Rectal smooth muscle tissue (tissue), 1 donor: ENCODE measurements around the gene LRRK1.
A peak's percentile ranks its signal among the peaks of the same experiment; 100 is the strongest.

Experiments used
- H3K27ac ChIP-seq: one replicate; pipeline ENCODE4 v1.7.0; 2013; ENCODE audit warnings: low read depth, low read length, inconsistent platforms
- H3K27me3 ChIP-seq: one replicate; pipeline ENCODE4 v1.7.0; 2013; ENCODE audit warnings: low read length; ENCODE audit not compliant: control insufficient read depth, insufficient read depth
- H3K36me3 ChIP-seq: one replicate; pipeline ENCODE4 v1.7.0; 2013; ENCODE audit warnings: low read length; ENCODE audit not compliant: control insufficient read depth, insufficient read depth
- H3K4me1 ChIP-seq: one replicate; pipeline ENCODE4 v1.7.0; 2013; ENCODE audit warnings: low read length; ENCODE audit not compliant: control insufficient read depth, insufficient read depth
- H3K4me3 ChIP-seq: one replicate; pipeline ENCODE4 v1.7.0; 2013; ENCODE audit warnings: low read length
- H3K9ac ChIP-seq: one replicate; pipeline ENCODE4 v1.7.0; 2013; ENCODE audit warnings: low read length

Gene LRRK1

DNA sequence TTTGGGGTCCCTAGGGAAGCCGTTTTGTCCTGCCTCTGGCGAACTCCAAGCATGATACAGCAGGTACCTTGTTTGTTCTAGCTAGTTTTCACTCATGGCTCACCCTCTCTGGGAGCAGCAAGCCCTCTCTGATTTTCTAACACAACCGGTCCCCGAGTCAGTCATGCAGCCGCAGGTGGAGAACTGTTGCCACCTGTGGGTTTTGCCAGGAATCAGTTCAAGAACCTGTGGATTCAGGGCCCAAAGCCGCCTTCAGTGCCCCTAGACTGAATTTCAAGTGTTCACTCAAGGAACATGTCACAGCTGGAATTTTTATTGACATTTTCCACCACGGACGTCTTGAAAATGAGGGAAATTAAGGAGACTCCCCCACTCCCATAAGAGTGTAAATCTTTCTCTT, 13.3 kb upstream of the LRRK1 start:
- Histone ChIP-seq H3K36me3 (no peaks in the 10 kb centered on the region), H3K4me1 (peaks cover 19% of the 10 kb centered on the region), H3K9ac (no peak overlapping the region), H3K27me3 (no peaks in the 10 kb centered on the region), H3K4me3 (no peak overlapping the region), H3K27ac (no peak overlapping the region)

DNA sequence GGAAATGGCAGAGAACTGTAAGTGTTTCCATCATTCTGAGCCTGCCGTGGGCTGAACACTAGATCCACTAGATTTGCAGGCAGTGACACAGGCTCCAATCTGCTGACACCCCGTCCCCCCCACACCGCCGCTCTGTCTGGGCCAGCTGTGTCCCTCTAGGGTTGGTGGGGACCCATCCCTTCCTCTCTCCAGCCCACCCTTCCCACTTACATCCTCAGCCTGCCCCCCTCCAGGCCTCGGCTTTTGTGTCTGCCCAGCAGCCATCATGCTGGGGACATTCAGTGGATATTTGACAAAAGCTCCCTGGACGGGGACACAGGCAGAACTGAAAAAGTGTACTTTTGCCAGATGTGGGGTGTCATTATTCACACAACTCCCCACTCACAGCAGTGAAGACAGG, 10.7 kb upstream of the LRRK1 start:
- Histone ChIP-seq H3K4me3 (no peak overlapping the region), H3K27ac (no peak overlapping the region), H3K36me3 (no peaks in the 10 kb centered on the region), H3K9ac (no peak overlapping the region), H3K27me3 (no peaks in the 10 kb centered on the region), H3K4me1 (peaks cover 5% of the 10 kb centered on the region)

DNA sequence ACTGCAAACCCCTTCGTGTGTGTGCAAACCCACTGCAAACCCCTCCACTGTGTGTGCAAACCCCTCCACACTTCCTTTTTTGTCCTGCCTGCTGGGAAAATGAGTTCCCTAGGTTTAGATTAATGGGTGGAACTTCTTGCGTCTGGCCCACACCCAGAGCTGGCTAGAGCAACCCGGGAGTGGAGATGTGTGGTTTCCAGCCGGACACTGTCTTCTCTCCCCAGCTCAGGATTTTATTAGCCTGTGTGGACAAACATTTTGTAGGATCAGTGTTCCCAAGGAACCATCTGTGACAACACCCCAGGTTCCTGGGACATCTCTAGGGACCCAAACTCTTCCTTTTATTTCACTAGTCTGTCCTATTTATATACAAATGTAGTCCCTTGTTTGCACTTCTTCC, 9.6 kb upstream of the LRRK1 start:
- Histone ChIP-seq H3K4me3 (no peak overlapping the region), H3K4me1 (peaks cover 5% of the 10 kb centered on the region), H3K36me3 (no peaks in the 10 kb centered on the region), H3K27ac (peak overlapping the region; percentile 34), H3K27me3 (no peaks in the 10 kb centered on the region), H3K9ac (no peak overlapping the region)

DNA sequence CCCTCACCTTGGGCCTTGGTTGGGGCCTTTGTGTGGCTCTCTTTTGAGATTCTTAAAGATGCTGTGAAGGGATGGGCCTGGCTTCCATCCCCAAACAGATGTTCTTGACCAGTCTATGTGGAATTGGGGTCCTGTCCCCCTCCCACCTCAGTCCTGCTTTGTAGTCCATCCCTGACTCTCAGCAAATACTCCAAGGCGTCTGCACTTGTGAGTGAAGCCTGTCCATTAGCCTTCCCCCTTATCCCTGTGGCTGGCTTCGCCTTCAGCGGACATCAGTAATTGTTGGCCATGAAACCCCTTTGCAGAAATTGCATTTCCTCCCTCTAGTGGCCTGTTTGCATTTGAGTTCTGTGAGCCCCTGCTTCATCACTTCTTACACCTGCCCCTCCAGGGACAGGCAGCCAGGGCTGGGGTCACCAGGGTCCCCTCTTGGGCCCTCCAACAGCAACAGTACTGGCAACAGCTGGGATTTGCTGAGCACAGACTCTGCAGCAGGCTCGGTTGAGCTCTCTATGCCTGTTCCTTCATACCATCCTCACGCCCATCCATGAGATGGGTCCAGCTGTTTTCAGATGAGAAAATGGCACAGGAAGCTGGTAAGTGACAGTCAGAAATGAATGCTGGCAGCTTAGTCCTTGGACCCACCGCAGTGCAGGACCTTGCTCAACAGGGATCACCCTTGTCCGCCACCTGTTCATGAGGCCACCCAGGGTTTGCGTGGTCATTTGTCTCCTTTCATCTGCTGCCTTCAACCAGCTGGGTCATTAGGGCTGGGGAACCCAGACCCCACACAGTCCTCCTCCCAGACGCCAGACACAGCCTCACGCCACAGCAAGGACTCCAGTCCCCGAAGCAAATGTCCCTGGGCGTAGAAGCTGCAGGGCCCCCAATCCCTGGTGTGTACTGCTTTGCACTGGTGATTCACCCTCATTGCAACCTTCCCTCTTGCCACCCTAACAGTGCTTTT, 8.9 kb upstream of the LRRK1 start:
- peaks cover 5% of the 10 kb centered on the region for H3K4me1 ChIP-seq
- H3K9ac ChIP-seq, result no peak overlapping the region
- no peaks in the 10 kb centered on the region for H3K27me3 ChIP-seq
- H3K4me3 ChIP-seq, result no peak overlapping the region
- peak overlapping the region; percentile 34 for H3K27ac ChIP-seq
- no peaks in the 10 kb centered on the region for H3K36me3 ChIP-seq

DNA sequence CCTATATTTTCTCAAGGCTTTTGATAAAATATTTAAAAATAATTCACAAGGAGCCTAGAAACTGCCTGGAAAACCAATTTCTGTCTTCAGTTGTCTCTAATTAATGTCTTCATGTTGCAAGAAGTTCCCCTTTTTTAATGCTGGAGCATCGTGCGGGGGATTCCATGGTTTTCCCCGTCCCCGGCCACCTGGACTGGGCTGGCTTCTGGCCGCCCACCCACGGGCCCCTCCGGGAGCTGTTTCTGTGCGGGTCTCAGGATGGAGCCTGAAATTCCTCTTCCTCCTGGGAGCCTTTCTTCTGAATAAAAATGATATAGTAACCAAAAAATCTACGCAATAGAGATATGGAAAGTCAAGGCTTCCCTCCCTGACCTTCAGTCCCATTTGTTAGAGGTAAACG, 8.1 kb upstream of the LRRK1 start:
- Histone ChIP-seq H3K36me3 (no peaks in the 10 kb centered on the region), H3K4me3 (no peak overlapping the region), H3K27ac (no peak overlapping the region), H3K9ac (no peak overlapping the region), H3K27me3 (no peaks in the 10 kb centered on the region), H3K4me1 (peaks cover 5% of the 10 kb centered on the region)

DNA sequence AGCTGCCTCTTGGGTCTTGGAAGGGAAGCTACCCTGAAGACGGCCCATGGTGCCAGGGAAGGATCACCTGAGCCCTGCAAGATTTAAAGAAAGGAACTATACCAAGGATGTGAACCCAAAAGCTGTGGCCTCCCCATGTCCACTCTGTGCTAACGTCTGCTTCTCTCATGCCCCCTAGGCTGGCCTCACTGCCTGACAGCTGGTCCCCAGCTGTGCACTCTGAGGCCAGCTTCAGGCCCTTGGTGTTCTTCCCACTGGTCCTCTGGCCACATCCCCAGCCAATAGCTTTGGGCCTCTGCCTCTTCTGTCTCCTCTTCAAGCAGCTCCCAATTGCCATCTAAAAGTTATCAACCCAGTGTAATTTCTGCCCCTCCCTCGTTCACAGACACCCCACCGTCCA, 5.2 kb upstream of the LRRK1 start:
- Histone ChIP-seq H3K36me3 (no peaks in the 10 kb centered on the region), H3K9ac (no peak overlapping the region), H3K27ac (no peak overlapping the region), H3K4me3 (no peak overlapping the region), H3K4me1 (peaks cover 5% of the 10 kb centered on the region), H3K27me3 (no peaks in the 10 kb centered on the region)

DNA sequence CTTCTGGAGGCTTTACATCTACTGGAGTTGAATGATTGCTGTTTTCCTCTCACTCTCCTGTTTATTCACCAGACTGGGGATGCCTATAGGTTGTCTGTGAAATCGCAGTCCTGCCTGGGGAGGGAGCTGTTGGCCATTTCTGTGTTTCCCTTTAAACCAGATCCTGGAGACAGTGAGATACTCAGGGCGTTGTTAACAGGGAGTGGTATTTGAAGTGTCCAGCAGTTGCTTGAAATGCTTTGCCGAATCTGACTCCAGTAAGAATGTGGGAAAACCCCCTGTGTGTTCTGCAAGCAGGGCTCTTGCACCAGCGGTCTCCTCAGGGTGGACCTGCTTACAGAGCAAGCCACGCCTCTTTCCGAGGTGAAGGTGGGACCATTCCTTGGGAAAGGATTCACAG, 4.3 kb upstream of the LRRK1 start:
- Histone ChIP-seq H3K4me1 (peaks cover 2% of the 10 kb centered on the region), H3K27me3 (no peaks in the 10 kb centered on the region), H3K4me3 (no peak overlapping the region), H3K27ac (no peak overlapping the region), H3K9ac (no peak overlapping the region), H3K36me3 (no peaks in the 10 kb centered on the region)

DNA sequence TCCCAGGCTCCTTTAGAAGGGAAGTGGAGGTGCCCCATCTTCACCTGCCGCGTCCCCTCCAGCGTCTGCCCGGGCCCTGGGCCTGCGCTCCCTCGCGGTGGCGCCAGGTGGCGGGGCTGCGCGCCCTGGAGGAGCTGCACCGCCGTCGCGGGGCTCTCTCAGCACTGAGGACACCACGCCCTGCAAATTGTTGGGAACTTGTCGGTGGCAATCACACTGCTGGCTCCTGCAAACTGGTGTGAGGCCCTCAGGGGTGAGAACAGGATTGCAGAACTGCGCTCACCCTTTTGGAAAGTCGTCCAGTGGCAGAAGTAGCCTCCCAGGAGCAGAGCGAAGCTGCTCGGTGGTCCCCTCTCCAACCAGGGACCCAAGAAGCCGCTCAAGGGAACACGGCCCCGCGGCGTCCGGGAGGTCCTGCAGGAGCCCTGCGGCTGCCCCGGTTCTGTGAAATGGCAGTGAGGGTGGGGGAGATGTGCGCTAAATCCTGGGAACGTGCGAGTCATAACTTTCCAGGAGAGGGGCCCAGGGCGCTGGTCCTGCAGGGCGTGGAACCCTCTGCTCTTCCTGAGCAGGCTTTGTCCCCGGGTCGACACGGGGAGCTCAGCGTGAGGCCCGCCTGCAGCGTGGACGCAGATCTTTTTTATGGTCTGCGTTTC, 995 bp upstream of the LRRK1 start:
- peak overlapping the region; percentile 68 for H3K4me3 ChIP-seq
- H3K27me3 ChIP-seq, result no peaks in the 10 kb centered on the region
- no peaks in the 10 kb centered on the region for H3K36me3 ChIP-seq
- no peaks in the 10 kb centered on the region for H3K4me1 ChIP-seq
- peak overlapping the region; percentile 27 for H3K27ac ChIP-seq
- H3K9ac ChIP-seq, result no peak overlapping the region

DNA sequence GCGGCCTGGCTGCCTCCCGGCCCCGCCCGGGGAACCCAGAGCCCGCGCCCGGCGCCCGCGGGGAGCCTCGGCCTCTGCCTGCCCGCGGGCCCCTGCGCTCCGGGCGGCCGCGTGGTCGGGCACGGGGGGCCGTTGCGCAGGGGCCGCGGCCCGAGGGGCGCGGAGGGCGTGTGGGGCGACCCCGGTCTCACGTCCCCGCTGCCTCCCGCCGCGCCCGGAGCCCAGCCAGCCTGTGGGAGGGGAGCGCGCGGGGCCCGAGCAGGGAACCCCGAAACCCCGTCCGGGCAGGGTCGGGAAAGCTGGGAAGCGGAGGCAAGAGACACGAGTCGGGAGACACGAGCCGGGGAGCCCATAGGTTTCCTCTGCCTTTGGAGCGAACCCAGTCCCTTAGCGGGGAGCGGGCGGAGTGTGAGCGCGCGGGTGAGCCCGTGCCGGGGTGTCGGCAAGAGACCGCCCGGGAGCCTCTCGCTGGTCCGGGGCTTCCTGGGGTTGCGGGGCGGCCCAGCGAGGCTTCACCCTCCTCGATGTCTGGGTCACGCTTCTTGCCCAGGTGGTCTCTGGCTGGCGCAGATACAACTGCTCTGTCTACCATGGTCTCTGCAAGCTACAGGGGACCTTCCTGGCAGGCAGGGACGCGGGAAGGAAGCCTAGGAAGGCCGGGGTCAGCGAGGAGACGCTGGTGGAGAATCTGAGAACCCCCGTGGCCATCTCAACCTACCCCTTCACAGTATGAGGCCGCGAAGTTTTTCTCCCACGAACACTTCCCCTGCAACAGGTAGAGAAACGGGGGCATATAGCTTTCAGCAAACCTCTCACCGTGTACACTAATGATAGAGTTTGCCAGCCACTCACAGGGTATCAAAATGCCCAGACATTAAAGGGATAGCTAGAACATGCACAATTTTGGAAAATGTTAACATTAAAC, 586 bp downstream of the LRRK1 start:
- peak overlapping the region; percentile 17 for H3K27ac ChIP-seq

DNA sequence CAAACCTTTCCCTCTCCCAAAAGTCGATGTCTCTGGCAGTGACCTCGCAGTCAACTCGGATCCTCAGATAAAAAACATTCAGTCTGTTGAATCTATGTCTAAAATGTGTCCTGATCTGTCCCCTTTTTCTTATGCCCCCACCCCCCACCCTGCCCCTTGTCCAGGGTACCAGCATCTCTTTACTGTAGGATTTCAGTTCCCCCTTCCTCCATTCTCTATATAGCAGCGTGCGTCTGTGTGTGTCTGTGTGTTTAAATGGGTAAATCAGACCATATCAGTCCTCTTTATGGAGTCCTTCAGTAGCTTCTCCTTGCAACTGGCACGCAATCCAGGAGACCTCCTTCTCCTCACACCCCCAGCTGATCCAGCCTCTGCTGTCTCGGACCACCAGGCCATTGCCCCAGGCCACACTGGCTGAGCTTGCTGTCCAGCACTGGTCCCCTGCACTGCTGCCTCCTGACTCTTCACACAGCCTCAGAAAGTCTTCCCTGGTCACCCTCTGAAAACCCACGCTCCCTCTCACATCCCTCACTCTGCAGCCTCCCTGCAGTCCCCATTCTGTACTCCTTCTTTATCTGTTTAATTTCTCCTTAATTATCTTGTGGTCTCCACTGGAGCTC, 1.5 kb downstream of the LRRK1 start:
- Histone ChIP-seq H3K9ac (no peak overlapping the region), H3K4me3 (peak overlapping the region; percentile 69), H3K27ac (no peak overlapping the region), H3K4me1 (no peaks in the 10 kb centered on the region), H3K36me3 (no peaks in the 10 kb centered on the region), H3K27me3 (no peaks in the 10 kb centered on the region)

More for the DNA sequence above, 586 bp downstream of the LRRK1 start:
- no peaks in the 10 kb centered on the region for H3K27me3 ChIP-seq
- peak overlapping the region; percentile 69 for H3K4me3 ChIP-seq
- H3K9ac ChIP-seq, result peak overlapping the region; percentile 53
- no peaks in the 10 kb centered on the region for H3K4me1 ChIP-seq
- H3K36me3 ChIP-seq, result no peaks in the 10 kb centered on the region

DNA sequence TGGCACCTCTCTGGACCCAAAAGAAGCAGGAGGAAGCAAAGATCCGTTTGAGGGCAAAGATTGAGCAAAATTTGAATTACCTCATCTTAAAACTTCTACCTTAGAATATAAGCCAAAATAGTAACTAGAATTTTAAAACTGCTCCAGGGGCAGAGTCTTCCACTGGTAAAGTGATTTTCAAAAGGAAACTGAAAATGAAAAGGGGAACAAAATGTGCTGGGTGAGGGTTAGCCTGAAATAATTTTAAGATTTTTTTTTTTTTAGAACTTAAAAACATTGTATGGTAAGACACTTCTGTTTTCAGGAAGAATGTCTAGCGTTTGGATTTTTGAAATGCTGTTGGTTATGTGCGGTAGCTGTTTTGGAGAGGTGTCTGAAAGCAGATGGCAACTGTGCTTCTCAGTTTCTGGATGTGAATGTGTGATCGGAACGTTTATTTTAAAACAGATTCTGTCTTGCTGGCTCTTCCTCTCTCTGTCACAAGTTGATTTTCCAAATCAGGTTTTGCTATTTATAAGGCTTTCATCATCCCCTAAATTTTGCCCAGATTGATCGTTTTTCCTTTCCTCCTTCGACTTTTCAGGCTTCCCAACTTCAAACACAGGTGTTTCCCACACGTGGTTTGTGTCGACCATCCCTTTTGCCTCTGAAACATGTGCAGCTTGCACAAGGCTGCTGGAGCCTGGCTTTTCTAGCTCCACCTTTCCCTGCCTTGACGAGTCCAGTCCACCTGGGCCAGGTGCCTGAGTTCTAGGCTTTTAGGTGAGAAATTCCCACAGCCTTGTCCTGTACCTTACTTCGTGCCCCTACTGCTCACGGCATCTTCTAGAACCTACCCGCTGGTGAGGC, 3.3 kb downstream of the LRRK1 start:
- Histone ChIP-seq H3K27me3 (no peaks in the 10 kb centered on the region), H3K4me3 (no peak overlapping the region), H3K36me3 (peaks cover 2% of the 10 kb centered on the region), H3K9ac (no peak overlapping the region), H3K4me1 (no peaks in the 10 kb centered on the region), H3K27ac (no peak overlapping the region)
